HPDE6-E6E7 (cell line): Measurements from ENCODE around the gene HOXA11.
A peak's percentile ranks its signal among the peaks of the same experiment; 100 is the strongest.

ENCODE experiments used
- DNase-seq: peaks from one replicate; pipeline ENCODE4 v3.0.0; 2011; ENCODE audit warnings: missing footprints; ENCODE audit errors: extremely low spot score

HOXA11 gene

GRCh38 chr7:27169658-27170425 is 15.2 kb downstream of the HOXA11 start:
- no peak for DNase-seq

- DNase-seq = no peak
Observed at GRCh38 chr7:27168265-27168947, 16.6 kb downstream of the HOXA11 start.

GRCh38 chr7:27167916-27168264 is 17.1 kb downstream of the HOXA11 start:
- DNase-seq = no peak

GRCh38 chr7:27166531-27167505 is 18.2 kb downstream of the HOXA11 start:
- DNase-seq = no peak

- no peak for DNase-seq
Observed at GRCh38 chr7:27165996-27166530, 19.0 kb downstream of the HOXA11 start.

GRCh38 chr7:27165089-27165995 is 19.7 kb downstream of the HOXA11 start, which contains the start of gene HOXA9:
Gene HOXA9, minus strand, starts transcription at chr7:27165537. Its CDS starts 80 bp downstream, at chr7:27165457.
- no peak for DNase-seq

- DNase-seq = no peak
Observed at GRCh38 chr7:27164367-27165088, 20.5 kb downstream of the HOXA11 start.

- DNase-seq = no peak
Observed at GRCh38 chr7:27164045-27164366, 21.0 kb downstream of the HOXA11 start.

- DNase-seq = no peak
Observed at GRCh38 chr7:27163288-27164044, 21.6 kb downstream of the HOXA11 start.

GRCh38 chr7:27162561-27163287 is 22.3 kb downstream of the HOXA11 start:
- DNase-seq = no peak

GRCh38 chr7:27161721-27162560 is 23.1 kb downstream of the HOXA11 start:
- DNase-seq = no peak

GRCh38 chr7:27161214-27161720 is 23.8 kb downstream of the HOXA11 start:
- DNase-seq = no peak

- DNase-seq = peak; percentile 69
Observed at GRCh38 chr7:27160546-27161213, 24.4 kb downstream of the HOXA11 start.

GRCh38 chr7:27160145-27160545 is 24.9 kb downstream of the HOXA11 start:
- DNase-seq = no peak

- no peak for DNase-seq
Observed at GRCh38 chr7:27159266-27160144, 25.5 kb downstream of the HOXA11 start.
